Adrenal gland (tissue), 5 donors: ENCODE data around the gene EML6.

Experiments
- POLR2A ChIP-seq, 2 donors: fragments of 450-650 bp; IDR thresholded peaks; one replicate each; pipeline ENCODE4 v1.6.1; 2017; ENCODE audit warnings: antibody characterized with exemption in 2 of 2, mild to moderate bottlenecking in 2 of 2, moderate library complexity in 1 of 2
- TF ChIP-seq, protein P1 (sequence below), 6 experiments: fragments of 450-650 bp in 4 of 6; fragments of 200-600 bp in 2 of 6; sonication (generic) in 1 of 6; IDR thresholded peaks; 1 replicate in 5 of 6; 2 replicates in 1 of 6; pipeline versions ENCODE4 v1.5.1 to v1.8.0; 2016 to 2021; ENCODE audit warnings: antibody characterized with exemption in 6 of 6, mild to moderate bottlenecking in 2 of 6, moderate library complexity in 1 of 6
- donor health status: DM: no; HTN: no; CAD: no.

DNA sequence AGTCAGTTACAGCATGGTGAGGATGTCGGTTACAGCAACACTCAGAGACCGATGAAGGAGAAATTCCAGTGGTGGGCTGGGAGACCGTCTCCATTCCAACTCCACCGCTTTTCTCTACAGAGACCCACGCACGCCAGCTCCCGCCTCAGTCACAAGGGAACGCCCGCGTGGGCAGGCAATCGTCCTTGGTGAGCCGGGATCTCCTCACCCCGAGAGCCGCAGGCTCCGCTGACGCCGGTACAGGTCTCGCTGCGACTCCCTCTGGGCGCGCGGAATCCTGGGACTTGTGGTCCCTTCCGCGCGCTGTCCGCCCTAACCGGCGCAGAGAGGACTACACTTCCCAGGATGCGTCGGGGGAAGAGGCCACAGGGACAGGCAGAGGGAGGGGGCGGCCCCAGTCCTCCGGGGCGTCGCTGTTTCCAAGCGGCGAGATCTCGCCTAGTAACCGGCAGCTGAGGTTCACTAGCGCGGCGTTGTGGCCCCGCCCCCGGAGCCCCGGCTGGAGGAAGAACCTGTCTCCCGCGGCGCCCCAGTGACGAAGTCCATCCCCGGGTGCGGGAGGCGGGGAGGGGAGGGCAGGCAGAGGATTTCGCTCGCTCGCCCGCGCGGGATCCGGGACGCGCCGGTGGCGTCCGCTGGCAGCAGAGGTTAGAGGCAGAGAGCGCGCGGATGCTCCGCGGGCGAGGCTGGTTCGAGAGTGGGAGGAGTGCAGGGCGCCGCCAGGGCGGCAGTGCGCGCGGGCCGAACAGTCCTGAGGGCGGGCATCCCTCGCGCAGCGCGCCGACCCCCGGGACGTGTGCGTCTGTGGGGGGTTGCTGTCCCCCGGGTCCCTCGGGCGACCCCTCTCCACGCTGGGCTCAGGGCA, at the start of gene EML6:
- TF ChIP-seq, protein P1, sequence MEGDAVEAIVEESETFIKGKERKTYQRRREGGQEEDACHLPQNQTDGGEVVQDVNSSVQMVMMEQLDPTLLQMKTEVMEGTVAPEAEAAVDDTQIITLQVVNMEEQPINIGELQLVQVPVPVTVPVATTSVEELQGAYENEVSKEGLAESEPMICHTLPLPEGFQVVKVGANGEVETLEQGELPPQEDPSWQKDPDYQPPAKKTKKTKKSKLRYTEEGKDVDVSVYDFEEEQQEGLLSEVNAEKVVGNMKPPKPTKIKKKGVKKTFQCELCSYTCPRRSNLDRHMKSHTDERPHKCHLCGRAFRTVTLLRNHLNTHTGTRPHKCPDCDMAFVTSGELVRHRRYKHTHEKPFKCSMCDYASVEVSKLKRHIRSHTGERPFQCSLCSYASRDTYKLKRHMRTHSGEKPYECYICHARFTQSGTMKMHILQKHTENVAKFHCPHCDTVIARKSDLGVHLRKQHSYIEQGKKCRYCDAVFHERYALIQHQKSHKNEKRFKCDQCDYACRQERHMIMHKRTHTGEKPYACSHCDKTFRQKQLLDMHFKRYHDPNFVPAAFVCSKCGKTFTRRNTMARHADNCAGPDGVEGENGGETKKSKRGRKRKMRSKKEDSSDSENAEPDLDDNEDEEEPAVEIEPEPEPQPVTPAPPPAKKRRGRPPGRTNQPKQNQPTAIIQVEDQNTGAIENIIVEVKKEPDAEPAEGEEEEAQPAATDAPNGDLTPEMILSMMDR (IDR thresholded peaks at IDR 0.05): peak in 5 of 6 experiments; percentile 11 to 41 (median 31)
- TF ChIP-seq POLR2A (IDR thresholded peaks at IDR 0.05): peak; percentile 63 to 94
